ENCODE results near the gene DTX1.
A peak's percentile ranks its signal among the peaks of the same experiment; 100 is the strongest.

DTX1 gene

GRCh38 chr12:113096675-113097461 lies 40.3 kb downstream of the DTX1 start:
- TF ChIP-seq ZNF600 (tag by site-specific recombination; IDR thresholded peaks at IDR 0.05), result peak; percentile 53
- TF ChIP-seq ZXDB (tag by site-specific recombination; IDR thresholded peaks at IDR 0.05), result no peak
- 0 out of 2 replicates have a peak, but pooled peaks have one; percentile 17 for TF ChIP-seq ZFHX2 (tag by site-specific recombination; conservative IDR thresholded peaks at IDR 0.05)
- no peak for TF ChIP-seq ZNF544 (tag by site-specific recombination; IDR thresholded peaks at IDR 0.05)
- TF ChIP-seq ZNF624 (tag by site-specific recombination; IDR thresholded peaks at IDR 0.05), result no peak
- no peak for TF ChIP-seq SCRT1 (tag by site-specific recombination; IDR thresholded peaks at IDR 0.05; ENCODE audit: borderline replicate concordance)
- CTCF ChIA-PET, result interaction anchor here (0.6 to 2.2 kb wide), 9 partner anchors 18 to 1297 kb away, joined by 3 to 41 read pairs (median 4); no protein-coding TSS in a partner anchor
- Histone ChIP-seq H3K27ac (ENCODE audit: extremely low read depth, low read depth, low read length) (no peak overlapping the region), H3K4me1 (ENCODE audit: control insufficient read depth, insufficient read depth, low read length) (no peaks in the 10 kb centered on the region), H3K4me3 (ENCODE audit: low read depth, low read length) (no peak overlapping the region), H3K9me3 (ENCODE audit: control insufficient read depth, insufficient read depth, low read depth, low read length) (no peaks in the 10 kb centered on the region), H3K36me3 (ENCODE audit: control insufficient read depth in 2 of 2, insufficient read depth in 1 of 2, low read length in 2 of 2) (no peaks in the 10 kb centered on the region)
- POLR2A ChIA-PET, result no interaction called here

DNA sequence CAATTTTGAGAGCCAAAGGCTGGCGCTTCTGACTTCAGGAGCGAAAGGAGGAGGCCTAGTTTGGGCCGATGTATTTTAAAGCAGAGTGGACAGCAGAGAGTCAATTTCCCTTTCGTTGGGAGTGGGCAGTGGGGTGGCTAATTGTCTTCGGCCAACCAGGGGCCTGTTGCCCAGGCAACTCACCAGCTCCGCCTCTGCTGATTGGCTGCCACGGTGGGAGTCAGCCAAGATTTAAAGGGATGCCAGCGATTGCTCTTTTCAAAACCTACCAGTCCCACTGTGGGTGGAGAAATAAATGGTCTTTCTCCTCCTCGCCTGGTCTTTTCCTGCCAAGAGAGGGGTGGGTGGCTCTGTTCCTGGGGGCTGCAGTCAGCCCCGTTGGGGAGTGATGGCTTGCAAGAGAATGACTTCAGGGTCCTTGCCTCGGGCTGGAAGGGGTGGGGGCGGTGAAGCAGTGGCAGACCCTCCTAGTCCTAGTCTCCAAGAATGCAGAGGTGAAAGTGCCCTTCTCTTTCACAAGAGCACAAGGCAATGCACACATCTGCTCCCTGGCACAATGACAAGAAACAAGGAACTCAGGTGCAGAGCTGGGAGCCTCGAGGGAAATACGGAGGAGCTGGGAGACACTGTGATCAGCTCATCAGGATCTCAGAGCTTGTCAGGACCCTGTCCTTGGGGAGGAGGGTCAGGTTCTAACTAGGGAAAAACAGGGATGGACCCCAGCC lies 41.3 kb downstream of the DTX1 start:
- ChIA-PET CTCF (interaction anchor here (0.5 to 2.2 kb wide), 22 partner anchors 10 to 1119 kb away, joined by 3 to 41 read pairs (median 4); no protein-coding TSS in a partner anchor), POLR2A (no interaction called here)
- Histone ChIP-seq H3K4me3 (ENCODE audit: low read depth, low read length) (no peak overlapping the region), H3K36me3 (ENCODE audit: control insufficient read depth in 2 of 2, insufficient read depth in 1 of 2, low read length in 2 of 2) (no peaks in the 10 kb centered on the region), H3K27ac (ENCODE audit: extremely low read depth, low read depth, low read length) (no peak overlapping the region), H3K4me1 (ENCODE audit: control insufficient read depth, insufficient read depth, low read length) (no peaks in the 10 kb centered on the region), H3K9me3 (ENCODE audit: control insufficient read depth, insufficient read depth, low read depth, low read length) (no peaks in the 10 kb centered on the region)
- TF ChIP-seq ZFP69B (tag by site-specific recombination; IDR thresholded peaks at IDR 0.05), result no peak
- peak; percentile 8; the same call in 1 of the 2 replicates for TF ChIP-seq ZFHX2 (tag by site-specific recombination; conservative IDR thresholded peaks at IDR 0.05)

GRCh38 chr12:113098441-113099028 lies 42.0 kb downstream of the DTX1 start:
- no peak overlapping the region for H3K4me3 ChIP-seq (ENCODE audit: low read depth, low read length)
- CTCF ChIA-PET, result interaction anchor here (0.5 to 2.2 kb wide), 23 partner anchors 9 to 1530 kb away, joined by 3 to 41 read pairs (median 3); no protein-coding TSS in a partner anchor
- no peak overlapping the region for H3K27ac ChIP-seq (ENCODE audit: extremely low read depth, low read depth, low read length)
- no peaks in the 10 kb centered on the region for H3K4me1 ChIP-seq (ENCODE audit: control insufficient read depth, insufficient read depth, low read length)
- H3K9me3 ChIP-seq (ENCODE audit: control insufficient read depth, insufficient read depth, low read depth, low read length), result no peaks in the 10 kb centered on the region
- POLR2A ChIA-PET, result no interaction called here
- no peaks in the 10 kb centered on the region for H3K36me3 ChIP-seq (ENCODE audit: control insufficient read depth in 2 of 2, insufficient read depth in 1 of 2, low read length in 2 of 2)
- TF ChIP-seq ZNF366 (tag by site-specific recombination; conservative IDR thresholded peaks at IDR 0.05), result peak; percentile 12; the same call in 1 of the 2 replicates
- no peak for TF ChIP-seq ZNF132 (tag by site-specific recombination; IDR thresholded peaks at IDR 0.05; ENCODE audit: borderline replicate concordance)
- TF ChIP-seq ZNF830 (tag by site-specific recombination; IDR thresholded peaks at IDR 0.05; ENCODE audit: low read depth), result no peak
- TF ChIP-seq, protein P1, sequence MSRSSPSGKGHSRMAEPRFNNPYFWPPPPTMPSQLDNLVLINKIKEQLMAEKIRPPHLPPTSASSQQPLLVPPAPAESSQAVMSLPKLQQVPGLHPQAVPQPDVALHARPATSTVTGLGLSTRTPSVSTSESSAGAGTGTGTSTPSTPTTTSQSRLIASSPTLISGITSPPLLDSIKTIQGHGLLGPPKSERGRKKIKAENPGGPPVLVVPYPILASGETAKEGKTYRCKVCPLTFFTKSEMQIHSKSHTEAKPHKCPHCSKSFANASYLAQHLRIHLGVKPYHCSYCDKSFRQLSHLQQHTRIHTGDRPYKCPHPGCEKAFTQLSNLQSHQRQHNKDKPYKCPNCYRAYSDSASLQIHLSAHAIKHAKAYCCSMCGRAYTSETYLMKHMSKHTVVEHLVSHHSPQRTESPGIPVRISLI (tag by site-specific recombination; IDR thresholded peaks at IDR 0.05), result no peak
- TF ChIP-seq OVOL3 (tag by site-specific recombination; IDR thresholded peaks at IDR 0.05), result no peak
- TF ChIP-seq ZNF416 (tag by site-specific recombination; IDR thresholded peaks at IDR 0.05), result no peak
- peak; percentile 68 for TF ChIP-seq ZXDB (tag by site-specific recombination; IDR thresholded peaks at IDR 0.05)
- TF ChIP-seq ZNF580 (tag by site-specific recombination; IDR thresholded peaks at IDR 0.05), result 0 out of 2 replicates have a peak, but pooled peaks have one; percentile 15
- no peak for TF ChIP-seq SCRT2 (tag by site-specific recombination; IDR thresholded peaks at IDR 0.05)
- TF ChIP-seq ZNF10 (tag by site-specific recombination; IDR thresholded peaks at IDR 0.05), result no peak
- 0 out of 2 replicates have a peak, but pooled peaks have one; percentile 52 for TF ChIP-seq ZEB2 (tag by site-specific recombination; IDR thresholded peaks at IDR 0.05)
- TF ChIP-seq ZNF114 (tag by site-specific recombination; IDR thresholded peaks at IDR 0.05), result no peak
- TF ChIP-seq ZNF544 (tag by site-specific recombination; IDR thresholded peaks at IDR 0.05), result no peak
- TF ChIP-seq, protein P2, sequence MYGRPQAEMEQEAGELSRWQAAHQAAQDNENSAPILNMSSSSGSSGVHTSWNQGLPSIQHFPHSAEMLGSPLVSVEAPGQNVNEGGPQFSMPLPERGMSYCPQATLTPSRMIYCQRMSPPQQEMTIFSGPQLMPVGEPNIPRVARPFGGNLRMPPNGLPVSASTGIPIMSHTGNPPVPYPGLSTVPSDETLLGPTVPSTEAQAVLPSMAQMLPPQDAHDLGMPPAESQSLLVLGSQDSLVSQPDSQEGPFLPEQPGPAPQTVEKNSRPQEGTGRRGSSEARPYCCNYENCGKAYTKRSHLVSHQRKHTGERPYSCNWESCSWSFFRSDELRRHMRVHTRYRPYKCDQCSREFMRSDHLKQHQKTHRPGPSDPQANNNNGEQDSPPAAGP (tag by site-specific recombination; IDR thresholded peaks at IDR 0.05), result 0 out of 2 replicates have a peak, but pooled peaks have one; percentile 22
- TF ChIP-seq ZBTB44 (tag by site-specific recombination; IDR thresholded peaks at IDR 0.05), result no peak
- TF ChIP-seq ZNF223 (tag by site-specific recombination; IDR thresholded peaks at IDR 0.05), result no peak
- peak; percentile 41; the same call in 1 of the 2 replicates for TF ChIP-seq ZNF391 (tag by site-specific recombination; IDR thresholded peaks at IDR 0.05; ENCODE audit: borderline replicate concordance, low read depth)
- peak; percentile 54 for TF ChIP-seq ZNF335 (tag by site-specific recombination; conservative IDR thresholded peaks at IDR 0.05)
- TF ChIP-seq ZNF433 (tag by site-specific recombination; IDR thresholded peaks at IDR 0.05; ENCODE audit: low read depth), result no peak
- TF ChIP-seq GLIS2 (tag by site-specific recombination; IDR thresholded peaks at IDR 0.05), result peak; percentile 48

Data from HEK293 (cell line).